ENCODE measurements around the gene CHRNB1. TPM values are rescaled to one million over a fixed set of nuclear protein-coding genes. Genes with fewer than 3 reads are reported as not detected.

The CHRNB1 gene
- total and polyA plus RNA-seq, 2 of the 8 experiments (the other 6 are each of a cell fraction or from before 2014, with no cell fraction given): 14.1 to 28.2 TPM

DNA sequence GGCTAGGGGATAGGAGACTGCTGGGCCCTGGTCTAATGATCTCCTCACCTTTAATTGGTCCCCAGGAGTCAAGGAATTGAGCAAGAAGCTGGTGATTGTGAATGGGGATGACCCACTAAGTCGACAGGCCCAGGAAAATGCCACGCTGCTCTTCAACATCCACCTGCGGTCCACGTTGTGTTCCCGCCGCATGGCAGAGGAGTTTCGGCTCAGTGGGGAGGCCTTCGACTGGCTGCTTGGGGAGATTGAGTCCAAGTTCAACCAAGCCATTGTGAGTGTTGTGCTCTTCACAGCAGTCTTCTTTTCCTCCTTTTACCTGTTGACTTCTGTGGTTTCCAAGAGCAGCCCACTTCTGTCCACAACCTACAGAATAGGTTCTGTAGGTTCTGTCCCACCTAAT, 58.7 kb downstream of the CHRNB1 start (continued):
- TF ChIP-seq, protein P1, sequence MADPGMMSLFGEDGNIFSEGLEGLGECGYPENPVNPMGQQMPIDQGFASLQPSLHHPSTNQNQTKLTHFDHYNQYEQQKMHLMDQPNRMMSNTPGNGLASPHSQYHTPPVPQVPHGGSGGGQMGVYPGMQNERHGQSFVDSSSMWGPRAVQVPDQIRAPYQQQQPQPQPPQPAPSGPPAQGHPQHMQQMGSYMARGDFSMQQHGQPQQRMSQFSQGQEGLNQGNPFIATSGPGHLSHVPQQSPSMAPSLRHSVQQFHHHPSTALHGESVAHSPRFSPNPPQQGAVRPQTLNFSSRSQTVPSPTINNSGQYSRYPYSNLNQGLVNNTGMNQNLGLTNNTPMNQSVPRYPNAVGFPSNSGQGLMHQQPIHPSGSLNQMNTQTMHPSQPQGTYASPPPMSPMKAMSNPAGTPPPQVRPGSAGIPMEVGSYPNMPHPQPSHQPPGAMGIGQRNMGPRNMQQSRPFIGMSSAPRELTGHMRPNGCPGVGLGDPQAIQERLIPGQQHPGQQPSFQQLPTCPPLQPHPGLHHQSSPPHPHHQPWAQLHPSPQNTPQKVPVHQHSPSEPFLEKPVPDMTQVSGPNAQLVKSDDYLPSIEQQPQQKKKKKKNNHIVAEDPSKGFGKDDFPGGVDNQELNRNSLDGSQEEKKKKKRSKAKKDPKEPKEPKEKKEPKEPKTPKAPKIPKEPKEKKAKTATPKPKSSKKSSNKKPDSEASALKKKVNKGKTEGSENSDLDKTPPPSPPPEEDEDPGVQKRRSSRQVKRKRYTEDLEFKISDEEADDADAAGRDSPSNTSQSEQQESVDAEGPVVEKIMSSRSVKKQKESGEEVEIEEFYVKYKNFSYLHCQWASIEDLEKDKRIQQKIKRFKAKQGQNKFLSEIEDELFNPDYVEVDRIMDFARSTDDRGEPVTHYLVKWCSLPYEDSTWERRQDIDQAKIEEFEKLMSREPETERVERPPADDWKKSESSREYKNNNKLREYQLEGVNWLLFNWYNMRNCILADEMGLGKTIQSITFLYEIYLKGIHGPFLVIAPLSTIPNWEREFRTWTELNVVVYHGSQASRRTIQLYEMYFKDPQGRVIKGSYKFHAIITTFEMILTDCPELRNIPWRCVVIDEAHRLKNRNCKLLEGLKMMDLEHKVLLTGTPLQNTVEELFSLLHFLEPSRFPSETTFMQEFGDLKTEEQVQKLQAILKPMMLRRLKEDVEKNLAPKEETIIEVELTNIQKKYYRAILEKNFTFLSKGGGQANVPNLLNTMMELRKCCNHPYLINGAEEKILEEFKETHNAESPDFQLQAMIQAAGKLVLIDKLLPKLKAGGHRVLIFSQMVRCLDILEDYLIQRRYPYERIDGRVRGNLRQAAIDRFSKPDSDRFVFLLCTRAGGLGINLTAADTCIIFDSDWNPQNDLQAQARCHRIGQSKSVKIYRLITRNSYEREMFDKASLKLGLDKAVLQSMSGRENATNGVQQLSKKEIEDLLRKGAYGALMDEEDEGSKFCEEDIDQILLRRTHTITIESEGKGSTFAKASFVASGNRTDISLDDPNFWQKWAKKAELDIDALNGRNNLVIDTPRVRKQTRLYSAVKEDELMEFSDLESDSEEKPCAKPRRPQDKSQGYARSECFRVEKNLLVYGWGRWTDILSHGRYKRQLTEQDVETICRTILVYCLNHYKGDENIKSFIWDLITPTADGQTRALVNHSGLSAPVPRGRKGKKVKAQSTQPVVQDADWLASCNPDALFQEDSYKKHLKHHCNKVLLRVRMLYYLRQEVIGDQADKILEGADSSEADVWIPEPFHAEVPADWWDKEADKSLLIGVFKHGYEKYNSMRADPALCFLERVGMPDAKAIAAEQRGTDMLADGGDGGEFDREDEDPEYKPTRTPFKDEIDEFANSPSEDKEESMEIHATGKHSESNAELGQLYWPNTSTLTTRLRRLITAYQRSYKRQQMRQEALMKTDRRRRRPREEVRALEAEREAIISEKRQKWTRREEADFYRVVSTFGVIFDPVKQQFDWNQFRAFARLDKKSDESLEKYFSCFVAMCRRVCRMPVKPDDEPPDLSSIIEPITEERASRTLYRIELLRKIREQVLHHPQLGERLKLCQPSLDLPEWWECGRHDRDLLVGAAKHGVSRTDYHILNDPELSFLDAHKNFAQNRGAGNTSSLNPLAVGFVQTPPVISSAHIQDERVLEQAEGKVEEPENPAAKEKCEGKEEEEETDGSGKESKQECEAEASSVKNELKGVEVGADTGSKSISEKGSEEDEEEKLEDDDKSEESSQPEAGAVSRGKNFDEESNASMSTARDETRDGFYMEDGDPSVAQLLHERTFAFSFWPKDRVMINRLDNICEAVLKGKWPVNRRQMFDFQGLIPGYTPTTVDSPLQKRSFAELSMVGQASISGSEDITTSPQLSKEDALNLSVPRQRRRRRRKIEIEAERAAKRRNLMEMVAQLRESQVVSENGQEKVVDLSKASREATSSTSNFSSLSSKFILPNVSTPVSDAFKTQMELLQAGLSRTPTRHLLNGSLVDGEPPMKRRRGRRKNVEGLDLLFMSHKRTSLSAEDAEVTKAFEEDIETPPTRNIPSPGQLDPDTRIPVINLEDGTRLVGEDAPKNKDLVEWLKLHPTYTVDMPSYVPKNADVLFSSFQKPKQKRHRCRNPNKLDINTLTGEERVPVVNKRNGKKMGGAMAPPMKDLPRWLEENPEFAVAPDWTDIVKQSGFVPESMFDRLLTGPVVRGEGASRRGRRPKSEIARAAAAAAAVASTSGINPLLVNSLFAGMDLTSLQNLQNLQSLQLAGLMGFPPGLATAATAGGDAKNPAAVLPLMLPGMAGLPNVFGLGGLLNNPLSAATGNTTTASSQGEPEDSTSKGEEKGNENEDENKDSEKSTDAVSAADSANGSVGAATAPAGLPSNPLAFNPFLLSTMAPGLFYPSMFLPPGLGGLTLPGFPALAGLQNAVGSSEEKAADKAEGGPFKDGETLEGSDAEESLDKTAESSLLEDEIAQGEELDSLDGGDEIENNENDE (IDR thresholded peaks at IDR 0.05; ENCODE audit: insufficient replicate concordance, low read length): no peak
- no peak for TF ChIP-seq SP4 (IDR thresholded peaks at IDR 0.05; ENCODE audit: low read length)
- no peak for TF ChIP-seq SIN3A (conservative IDR thresholded peaks at IDR 0.05 in 1 of 2, IDR thresholded peaks at IDR 0.05 in 1 of 2; ENCODE audit: low read depth in 1 of 2, low read length in 2 of 2)
- TF ChIP-seq CTBP2 (IDR thresholded peaks at IDR 0.05; ENCODE audit: borderline replicate concordance, insufficient read depth, insufficient read length, low read length): no peak
